Tibial artery (tissue), 4 donors: ENCODE measurements around the gene MUC5B.

Experiments used
- DNase-seq, 2 donors: peaks; one replicate each; pipeline ENCODE4 v3.0.0-alpha.2; 2019
- H3K27ac ChIP-seq, 2 donors: fragments of 200-600 bp; sonication (generic) in 1 of 2; 1 replicate in 1 of 2; 2 replicates in 1 of 2; pipeline ENCODE4 v1.5.1; 2018 to 2019; ENCODE audit warnings: mild to moderate bottlenecking in 1 of 2
- H3K27me3 ChIP-seq, 2 donors: fragments of 200-600 bp; sonication (generic) in 1 of 2; one replicate each; pipeline versions ENCODE4 v1.5.1 to v1.6.0; 2016 to 2019
- H3K36me3 ChIP-seq, 3 donors: fragments of 200-600 bp; sonication (generic) in 2 of 3; one replicate each; pipeline ENCODE4 v1.5.1; 2016 to 2019; ENCODE audit warnings: mild to moderate bottlenecking in 2 of 3
- H3K4me1 ChIP-seq, 4 donors: fragments of 200-600 bp; sonication (generic) in 2 of 4; 1 replicate in 3 of 4; 2 replicates in 1 of 4; pipeline ENCODE4 v1.5.1; 2016 to 2019
- H3K4me3 ChIP-seq, 2 donors: fragments of 200-600 bp; sonication (generic) in 1 of 2; 1 replicate in 1 of 2; 2 replicates in 1 of 2; pipeline ENCODE4 v1.5.1; 2018 to 2019; ENCODE audit warnings: mild to moderate bottlenecking in 2 of 2
- H3K9me3 ChIP-seq, 3 donors: fragments of 200-600 bp; sonication (generic) in 1 of 3; one replicate each; pipeline ENCODE4 v1.5.1; 2016 to 2019
- intact Hi-C: fragments of 100-400 bp; cut with DNase I; formaldehyde crosslinking; loops from one replicate; pipeline ENCODE4 v1.15.0; 2023; ENCODE audit warnings: low total_unique reads
- TF ChIP-seq, protein P1 (sequence below), 2 experiments: fragments of 200-600 bp in 1 of 2; fragments of 450-650 bp in 1 of 2; IDR thresholded peaks; one replicate each; pipeline ENCODE4 v1.5.1; 2017 to 2019; ENCODE audit warnings: antibody characterized with exemption in 2 of 2, mild to moderate bottlenecking in 1 of 2, moderate library complexity in 1 of 2

Gene MUC5B

DNA sequence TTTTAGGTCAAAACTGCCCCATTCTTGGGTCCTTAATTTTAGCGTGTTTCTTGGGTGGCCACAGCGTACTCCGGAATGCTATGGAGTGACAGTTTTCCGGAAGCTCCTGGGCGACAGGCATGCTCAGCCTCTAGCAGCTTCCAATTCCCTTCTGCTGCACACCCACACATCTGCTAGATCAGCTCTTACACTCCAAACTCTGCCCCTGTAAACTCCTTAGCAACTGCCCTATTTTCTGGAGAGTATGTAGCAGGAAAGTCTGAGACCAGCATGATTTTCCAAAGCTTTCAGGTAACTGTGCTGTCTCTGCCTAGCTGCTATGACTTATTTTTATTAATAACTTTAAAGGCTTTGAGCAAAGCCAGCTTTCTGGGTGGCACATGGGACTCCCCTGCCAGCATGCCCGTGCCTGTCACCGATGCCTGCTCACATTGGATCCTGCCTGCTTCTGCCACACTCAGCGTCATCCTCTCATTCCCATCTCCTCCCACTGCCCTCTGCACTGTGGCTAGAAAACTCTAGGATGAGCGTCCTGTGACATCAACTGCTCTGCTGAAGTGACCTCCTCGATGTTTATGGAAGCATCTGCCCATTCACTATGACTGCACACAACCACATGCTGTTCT, 69.3 kb downstream of the MUC5B start:
- intact Hi-C loops, result no loop called here
- Histone ChIP-seq H3K4me1 (no peaks in the 10 kb centered on the region), H3K27ac (no peak overlapping the region), H3K9me3 (no peaks in the 10 kb centered on the region), H3K27me3 (no peaks in the 10 kb centered on the region), H3K36me3 (peaks cover 48 to 75% (median 71%) of the 10 kb centered on the region in 3 donors), H3K4me3 (no peak overlapping the region)
- DNase-seq, result peak in 1 of 2 donors; percentile 5
- TF ChIP-seq, protein P1, sequence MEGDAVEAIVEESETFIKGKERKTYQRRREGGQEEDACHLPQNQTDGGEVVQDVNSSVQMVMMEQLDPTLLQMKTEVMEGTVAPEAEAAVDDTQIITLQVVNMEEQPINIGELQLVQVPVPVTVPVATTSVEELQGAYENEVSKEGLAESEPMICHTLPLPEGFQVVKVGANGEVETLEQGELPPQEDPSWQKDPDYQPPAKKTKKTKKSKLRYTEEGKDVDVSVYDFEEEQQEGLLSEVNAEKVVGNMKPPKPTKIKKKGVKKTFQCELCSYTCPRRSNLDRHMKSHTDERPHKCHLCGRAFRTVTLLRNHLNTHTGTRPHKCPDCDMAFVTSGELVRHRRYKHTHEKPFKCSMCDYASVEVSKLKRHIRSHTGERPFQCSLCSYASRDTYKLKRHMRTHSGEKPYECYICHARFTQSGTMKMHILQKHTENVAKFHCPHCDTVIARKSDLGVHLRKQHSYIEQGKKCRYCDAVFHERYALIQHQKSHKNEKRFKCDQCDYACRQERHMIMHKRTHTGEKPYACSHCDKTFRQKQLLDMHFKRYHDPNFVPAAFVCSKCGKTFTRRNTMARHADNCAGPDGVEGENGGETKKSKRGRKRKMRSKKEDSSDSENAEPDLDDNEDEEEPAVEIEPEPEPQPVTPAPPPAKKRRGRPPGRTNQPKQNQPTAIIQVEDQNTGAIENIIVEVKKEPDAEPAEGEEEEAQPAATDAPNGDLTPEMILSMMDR (IDR thresholded peaks at IDR 0.05), result no peak

DNA sequence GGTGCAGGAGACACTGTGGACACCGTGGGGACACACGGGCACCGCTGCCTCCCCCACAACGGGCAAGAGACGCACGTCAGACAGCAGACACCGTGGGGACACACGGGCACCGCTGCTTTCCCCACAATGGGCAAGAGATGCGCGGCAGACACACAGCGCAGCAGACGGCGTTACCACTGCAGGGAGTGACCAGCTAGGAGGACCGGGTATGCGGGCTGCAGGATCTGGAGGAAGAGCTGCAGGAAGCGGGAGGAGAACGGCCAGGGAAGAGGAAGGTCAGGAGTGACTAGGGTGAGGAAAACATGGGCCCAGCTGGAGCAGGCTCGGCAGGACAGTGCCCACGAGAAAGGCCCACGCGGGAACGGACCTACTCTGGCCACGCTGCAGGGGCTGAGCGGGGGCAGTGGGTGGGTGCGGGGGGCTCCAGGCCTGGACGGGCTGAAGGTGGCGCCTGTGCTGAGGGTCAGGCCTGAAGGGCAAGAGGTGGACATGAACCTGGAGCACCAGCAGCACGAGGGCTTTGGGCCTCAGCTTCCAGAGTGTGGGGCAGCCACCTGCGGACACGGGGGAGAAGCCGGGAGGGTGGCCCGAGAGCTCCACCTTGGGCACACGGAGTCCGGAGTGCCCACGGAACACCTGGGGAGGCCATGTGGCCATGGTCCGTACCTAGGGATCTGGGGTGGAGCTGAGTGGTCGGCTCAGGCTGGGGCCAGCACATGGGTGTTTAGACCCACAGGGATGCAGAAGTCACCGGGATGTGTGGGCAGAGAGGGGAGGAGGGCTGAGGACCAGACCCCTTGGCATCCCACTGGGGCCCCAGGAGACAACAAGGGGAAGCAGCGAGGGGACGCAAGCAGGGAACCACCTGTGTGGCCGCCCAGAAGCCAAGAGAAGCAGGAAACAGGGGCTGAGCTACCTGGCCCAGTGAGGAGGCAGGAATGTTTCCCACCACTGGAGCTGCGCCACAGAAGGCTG, 70.1 kb downstream of the MUC5B start:
- H3K27ac ChIP-seq, result no peak overlapping the region
- intact Hi-C loops, result no loop called here
- H3K9me3 ChIP-seq, result no peaks in the 10 kb centered on the region
- H3K36me3 ChIP-seq, result peaks cover 47 to 78% (median 77%) of the 10 kb centered on the region in 3 donors
- TF ChIP-seq, protein P1 (IDR thresholded peaks at IDR 0.05), result no peak
- H3K27me3 ChIP-seq, result no peaks in the 10 kb centered on the region
- peak; percentile 14 to 57 for DNase-seq
- H3K4me3 ChIP-seq, result no peak overlapping the region
- peaks cover 0 to 5% (median 0%) of the 10 kb centered on the region in 4 donors for H3K4me1 ChIP-seq

DNA sequence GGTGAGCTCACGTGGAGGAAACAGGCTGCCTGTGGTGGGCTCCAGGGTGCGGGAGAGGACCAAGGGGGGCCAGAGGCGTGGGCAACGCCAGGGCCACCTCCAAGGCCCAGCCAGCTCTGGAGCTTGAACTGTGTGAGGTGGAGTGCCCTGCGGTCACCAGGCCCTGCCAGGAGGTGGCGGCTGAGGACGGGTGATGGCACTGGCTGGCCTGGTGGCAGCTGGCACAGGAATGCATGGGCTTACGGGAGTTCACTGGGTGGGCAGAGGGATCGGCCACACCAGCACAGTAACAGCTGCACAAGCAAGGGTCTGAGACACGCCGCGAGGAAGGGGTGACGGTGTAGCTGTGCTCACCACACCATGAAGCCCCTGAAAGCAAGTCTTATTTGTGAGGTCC, 70.8 kb downstream of the MUC5B start:
- Histone ChIP-seq H3K4me1 (peaks cover 0 to 12% (median 1%) of the 10 kb centered on the region in 4 donors), H3K9me3 (no peaks in the 10 kb centered on the region), H3K4me3 (no peak overlapping the region), H3K36me3 (peaks cover 40 to 76% (median 74%) of the 10 kb centered on the region in 3 donors), H3K27me3 (no peaks in the 10 kb centered on the region), H3K27ac (no peak overlapping the region)
- TF ChIP-seq, protein P1 (IDR thresholded peaks at IDR 0.05), result no peak
- intact Hi-C loops, result no loop called here
- peak in 1 of 2 donors; percentile 15 for DNase-seq

DNA sequence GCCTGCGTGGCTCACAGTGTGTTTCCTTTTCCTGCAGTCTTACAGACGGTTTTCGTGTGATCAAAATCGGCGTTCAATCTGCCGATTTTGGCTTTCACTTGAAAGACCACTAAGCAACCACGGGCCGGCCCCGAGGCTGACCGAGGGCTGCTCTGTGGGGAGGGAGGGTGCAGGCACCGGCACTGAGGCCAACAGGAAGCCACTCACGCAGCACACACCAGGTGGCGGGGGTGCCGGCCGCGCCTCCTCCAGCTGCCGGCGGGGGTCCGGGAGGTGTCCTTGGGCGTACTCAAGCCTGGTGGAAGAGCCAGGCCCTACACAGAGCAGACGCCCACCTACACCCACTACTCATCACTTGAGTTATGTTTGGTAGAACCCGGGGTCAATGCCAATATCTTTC, 72.2 kb downstream of the MUC5B start:
- no peak overlapping the region for H3K27ac ChIP-seq
- intact Hi-C loops, result no loop called here
- TF ChIP-seq, protein P1 (IDR thresholded peaks at IDR 0.05), result no peak
- DNase-seq, result peak in 1 of 2 donors; percentile 3
- no peaks in the 10 kb centered on the region for H3K9me3 ChIP-seq
- peaks cover 0 to 24% (median 15%) of the 10 kb centered on the region in 4 donors for H3K4me1 ChIP-seq
- peaks cover 26 to 62% (median 59%) of the 10 kb centered on the region in 3 donors for H3K36me3 ChIP-seq
- H3K27me3 ChIP-seq, result no peaks in the 10 kb centered on the region
- H3K4me3 ChIP-seq, result no peak overlapping the region

DNA sequence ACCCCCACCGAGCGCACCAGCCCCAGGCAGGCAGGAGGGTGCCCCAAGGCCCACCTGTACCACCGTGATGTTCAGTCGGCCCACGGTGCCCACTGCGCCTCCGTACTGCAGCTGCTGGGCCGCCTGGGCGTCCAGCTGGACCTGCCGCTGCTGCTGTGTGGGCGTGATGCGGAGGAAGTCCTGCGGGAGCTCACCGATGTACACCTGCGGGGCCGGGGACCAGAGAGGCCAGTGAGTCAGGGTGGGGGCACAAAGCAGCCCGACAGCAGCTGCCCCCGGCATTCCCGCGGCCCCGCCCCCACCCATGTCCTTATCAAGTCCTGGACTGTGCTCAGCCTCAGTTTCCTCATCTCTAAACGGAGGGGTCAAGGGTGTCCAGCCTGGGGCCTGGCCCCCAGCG, 72.7 kb downstream of the MUC5B start:
- H3K4me3 ChIP-seq, result no peak overlapping the region
- DNase-seq, result peak in 1 of 2 donors; percentile 9
- H3K27me3 ChIP-seq, result no peaks in the 10 kb centered on the region
- H3K36me3 ChIP-seq, result peaks cover 21 to 56% (median 55%) of the 10 kb centered on the region in 3 donors
- TF ChIP-seq, protein P1 (IDR thresholded peaks at IDR 0.05), result no peak
- no peak overlapping the region for H3K27ac ChIP-seq
- H3K4me1 ChIP-seq, result peaks cover 0 to 29% (median 20%) of the 10 kb centered on the region in 4 donors
- intact Hi-C loops, result no loop called here
- H3K9me3 ChIP-seq, result no peaks in the 10 kb centered on the region
